SU-DHL-6 (cell line): ENCODE measurements around the gene SLC16A5.

Source experiments
- CTCF ChIP-seq: fragments of 200-600 bp; sonication (generic); IDR thresholded peaks from one replicate; pipeline ENCODE4 v1.5.1; 2017; ENCODE audit warnings: antibody characterized with exemption, mild to moderate bottlenecking, low read length, moderate library complexity; ENCODE audit not compliant: insufficient read depth, poor library complexity, severe bottlenecking
- EZH2phosphoT487 ChIP-seq: fragments of 200-600 bp; sonication (generic), shearing (Covaris generic); conservative IDR thresholded peaks from 2 replicates; pipeline ENCODE4 v1.6.1; 2018; ENCODE audit warnings: mild to moderate bottlenecking, antibody characterized with exemption, low read length, moderate library complexity, mixed read lengths

GRCh38 chr17:75061055-75061438 lies 26.7 kb upstream of the SLC16A5 start:
- TF ChIP-seq CTCF (no peak), EZH2phosphoT487 (no peak)
